Stimulated activated CD8-positive, alpha-beta memory T cell treated with anti-CD3 and anti-CD28 coated beads, Interleukin-15, amount 100 ng/mL, for 48 hours (primary cell): ENCODE measurements around the gene POU3F1.

ENCODE experiments used
- DNase-seq, 2 donors: peaks; one replicate each; pipeline ENCODE4 v3.0.0-alpha.2; 2020; ENCODE audit warnings: low read depth in 2 of 2

POU3F1 gene

DNA sequence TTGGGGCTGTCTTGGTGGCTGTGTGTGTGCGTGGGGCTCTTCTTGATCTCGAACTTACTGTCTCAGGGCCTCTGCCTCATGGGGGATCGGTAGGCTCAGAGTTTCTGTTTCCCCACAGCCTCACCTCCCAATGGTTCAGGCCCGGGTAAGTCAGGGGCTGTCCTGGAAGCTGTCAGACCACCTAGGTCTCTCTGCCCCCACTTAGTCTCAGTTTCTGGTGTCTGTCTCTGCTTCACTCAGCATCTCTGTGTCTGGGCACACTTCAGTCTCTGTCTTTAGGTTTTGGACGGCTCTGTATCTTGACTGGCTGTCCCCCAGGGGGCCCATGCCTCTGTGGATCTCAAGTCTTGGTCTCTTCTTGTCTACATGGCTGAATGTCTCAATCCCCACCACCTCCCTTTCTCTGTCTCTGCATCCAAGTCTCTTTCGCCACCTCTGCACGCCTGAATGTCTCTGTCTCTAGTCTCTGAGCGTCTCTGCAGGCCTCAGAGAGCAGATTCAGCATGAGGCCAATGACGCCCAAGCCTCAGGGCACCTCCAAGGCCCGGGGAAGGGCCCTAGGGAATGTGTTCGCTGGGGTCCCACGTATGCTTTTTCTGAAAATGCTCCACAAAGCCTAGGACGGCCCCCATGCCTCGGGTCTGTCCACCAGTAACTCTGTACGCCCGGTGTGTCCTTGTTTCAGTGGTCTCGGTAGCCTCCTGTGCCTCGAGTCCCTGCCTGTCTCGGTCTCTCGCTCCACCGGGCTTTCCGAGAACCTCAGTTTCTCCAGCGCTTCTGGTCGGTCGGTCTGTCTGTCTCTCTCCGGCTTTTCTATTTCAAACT lies 42.1 kb downstream of the POU3F1 start:
- no peak for DNase-seq

DNA sequence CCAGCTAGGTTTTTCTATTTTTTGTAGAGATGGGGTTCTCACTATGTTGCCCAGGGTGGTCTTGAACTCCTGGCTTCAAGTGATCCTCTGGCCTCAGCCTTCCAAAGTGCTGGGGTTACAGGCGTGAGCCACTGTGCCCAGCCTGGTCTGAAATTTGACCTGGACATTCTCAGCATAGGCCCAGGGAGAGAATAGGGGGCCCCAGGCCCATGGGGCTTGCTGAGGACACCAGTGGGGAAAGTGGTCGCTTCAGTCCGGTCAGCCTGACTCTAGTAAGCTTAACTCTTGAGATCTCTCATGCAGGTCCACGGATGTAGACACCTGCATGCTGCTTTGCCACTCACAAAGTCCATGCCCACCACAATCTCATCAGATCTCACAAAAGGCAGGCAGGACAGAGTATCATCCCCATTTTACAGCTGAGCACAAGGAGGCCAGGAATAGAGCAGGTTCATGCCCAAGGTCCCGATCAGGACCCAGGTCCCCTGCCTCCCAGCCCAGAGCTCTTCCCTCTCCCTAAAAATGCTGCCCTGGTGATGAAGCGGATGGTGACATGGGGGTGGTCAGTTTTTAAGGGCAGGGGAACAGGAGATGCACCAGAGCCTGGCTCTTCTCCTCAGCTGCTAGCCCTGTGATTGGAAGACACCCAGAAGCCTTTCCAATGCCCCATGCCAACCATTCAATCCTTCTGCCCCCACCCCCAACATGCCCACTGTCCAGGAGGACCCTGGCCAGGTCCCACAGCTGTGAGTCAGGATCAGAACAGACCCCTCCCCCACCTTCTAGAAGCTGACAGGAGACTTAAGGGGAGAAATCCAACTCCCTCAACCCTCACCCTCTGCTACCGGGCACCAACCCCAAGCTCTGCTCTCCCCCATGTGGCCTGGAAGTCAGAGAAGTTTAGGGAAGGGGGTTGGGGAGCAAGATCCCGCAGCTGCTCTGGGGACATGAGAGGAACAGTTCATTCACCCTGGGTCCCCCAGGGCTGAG lies 43.0 kb downstream of the POU3F1 start:
- no peak for DNase-seq

DNA sequence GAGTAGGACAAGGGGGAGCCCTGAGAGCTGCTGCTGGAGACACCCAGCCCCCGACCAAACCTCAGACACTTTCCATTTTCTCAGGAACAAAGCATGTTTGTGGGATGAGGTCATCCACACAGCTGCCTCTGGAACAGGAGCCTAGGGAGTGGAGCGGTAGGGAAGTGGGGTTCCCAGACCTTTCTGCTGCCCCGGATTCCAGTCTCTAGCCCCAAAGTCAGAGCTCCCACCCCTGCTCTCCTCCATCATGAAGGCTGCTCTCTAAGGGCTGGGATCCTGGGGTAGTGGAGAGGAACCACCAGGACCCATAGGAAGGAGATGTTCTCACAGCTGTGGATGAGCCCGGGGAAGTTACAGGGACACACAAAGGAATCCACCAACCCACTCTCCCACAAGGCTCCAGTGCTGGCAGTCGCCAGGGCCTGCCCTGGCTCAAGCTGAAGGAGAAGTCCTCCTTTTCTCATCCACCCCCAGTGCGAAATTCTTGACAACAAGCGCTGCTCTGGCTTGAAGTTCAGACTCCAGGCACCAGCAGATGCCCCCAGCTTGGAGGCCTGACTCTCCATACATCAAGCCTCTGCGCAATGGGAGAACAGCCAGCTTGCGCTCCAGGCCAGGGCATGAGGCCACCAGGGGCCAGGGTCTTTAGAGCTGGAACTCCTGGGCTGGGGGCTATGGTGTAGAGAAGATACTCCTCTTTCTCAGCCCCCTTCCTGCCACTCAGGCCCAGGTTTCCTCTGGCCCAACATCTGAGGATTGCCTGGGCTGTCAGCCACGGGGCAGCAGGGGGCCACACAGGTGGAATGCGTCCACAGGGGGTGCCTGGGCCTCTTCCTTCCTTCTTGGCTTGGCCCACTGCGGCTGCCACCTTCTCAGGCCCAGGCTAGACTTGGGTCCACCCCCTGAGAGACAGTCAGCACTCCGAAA lies 45.8 kb downstream of the POU3F1 start:
- no peak for DNase-seq

DNA sequence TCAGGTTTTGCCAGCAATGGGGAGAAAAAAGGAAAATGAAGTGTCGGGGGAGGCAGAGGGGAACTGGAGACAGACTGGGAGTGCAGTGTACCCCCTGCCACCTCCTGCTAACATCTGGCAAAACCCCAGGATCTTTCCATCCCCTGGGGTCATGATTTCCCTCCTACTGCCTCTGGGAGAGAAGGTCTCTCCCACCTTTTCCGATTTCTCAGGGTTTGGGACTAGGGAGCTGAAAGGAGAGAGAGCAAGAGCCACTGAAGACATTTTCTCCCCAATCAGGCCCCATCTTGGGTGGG lies 46.4 kb downstream of the POU3F1 start:
- DNase-seq = no peak

DNA sequence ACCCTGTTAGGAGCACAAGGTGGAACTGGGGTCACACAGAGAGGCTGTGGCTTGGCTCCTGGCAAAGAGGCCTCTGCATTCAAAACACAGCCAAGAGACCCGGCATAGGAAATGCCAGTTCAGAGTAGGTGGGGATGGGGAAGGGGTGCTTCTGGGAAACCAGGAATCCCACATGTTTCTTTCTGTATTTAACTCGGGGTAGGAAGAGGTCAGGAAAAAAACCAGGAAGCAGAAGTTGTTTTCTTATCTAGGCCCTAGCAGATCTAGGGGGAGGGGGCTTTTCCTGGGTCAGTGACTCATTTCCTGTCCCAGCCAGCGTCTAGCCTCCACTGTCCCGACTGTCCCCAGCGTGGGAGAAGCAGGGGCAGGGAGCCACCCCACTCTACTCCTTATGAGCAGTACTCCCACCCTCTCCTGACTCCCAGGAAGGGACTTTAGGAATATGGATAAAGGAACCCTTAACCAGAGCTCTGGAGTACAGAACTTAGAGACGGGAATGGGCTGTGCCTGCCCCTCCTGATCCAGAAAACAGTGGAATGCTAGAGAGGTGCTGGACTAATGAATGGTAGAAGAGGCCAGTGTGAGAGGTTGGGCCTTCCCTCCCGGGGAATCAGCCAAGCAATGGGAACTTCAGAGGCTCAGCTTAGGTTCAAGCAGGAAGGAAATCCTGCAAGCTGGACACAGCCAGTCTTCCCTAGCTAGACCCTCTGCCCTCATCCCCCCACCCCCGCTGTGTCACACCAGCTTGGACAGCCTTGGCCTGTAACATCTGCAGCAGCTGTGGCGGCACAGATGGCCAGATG lies 47.0 kb downstream of the POU3F1 start:
- DNase-seq = no peak

DNA sequence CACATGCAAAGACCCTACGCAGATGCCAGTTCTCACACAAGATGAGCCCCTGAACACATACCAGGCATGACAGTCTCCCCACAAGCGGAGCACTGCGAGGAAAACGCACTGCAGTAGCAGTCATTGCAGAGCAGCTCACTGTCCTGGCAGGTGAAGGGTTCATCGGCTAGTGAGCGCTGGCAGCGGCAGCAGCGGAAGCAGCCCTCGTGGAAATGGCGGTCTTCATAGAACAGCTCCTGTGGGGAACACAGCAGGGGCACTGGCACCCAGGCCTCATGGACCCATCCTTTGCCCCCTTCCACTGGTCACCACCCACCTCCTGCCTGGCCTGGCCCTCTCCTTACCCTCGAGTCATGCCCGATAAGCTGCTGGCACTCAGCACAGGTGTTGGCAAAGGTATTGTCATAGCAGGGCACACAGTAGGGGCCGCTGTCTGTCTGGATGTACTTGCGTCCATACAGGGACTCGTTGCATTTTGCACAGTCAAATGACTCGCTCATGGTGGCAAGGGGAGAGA lies 47.6 kb downstream of the POU3F1 start:
- DNase-seq = no peak

DNA sequence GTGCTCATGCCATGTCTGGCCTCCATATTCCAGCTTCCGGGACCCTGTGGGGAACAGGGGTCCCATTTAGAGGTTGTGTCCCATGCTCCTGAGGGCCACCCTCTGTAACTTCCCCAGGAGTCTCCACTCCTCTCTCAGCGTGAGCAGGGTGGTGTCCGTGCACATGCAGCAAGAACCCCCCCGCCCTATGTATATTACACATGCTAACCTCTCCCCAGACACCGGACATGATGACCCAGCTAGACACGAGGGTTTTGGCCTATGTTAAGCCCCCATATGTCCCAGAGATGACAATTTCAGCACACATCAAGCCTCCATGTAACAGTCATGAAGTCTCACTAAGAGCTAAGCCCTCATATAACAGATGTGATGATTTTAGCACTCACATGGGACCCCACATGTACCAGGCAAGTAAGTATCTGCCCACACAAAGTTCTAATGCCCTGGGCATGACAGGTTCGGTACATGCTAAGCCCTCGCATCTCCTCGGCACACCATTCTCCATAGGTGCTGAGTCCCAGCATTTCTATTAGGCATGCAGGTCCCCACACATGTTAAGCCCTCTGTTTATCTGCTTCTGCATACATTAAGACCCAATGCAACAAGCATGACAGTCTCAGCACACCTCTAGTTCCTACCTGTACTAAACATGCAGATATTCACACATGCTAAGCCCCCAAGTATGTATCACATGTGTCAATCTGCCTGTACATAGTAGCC lies 48.3 kb downstream of the POU3F1 start:
- DNase-seq = no peak

DNA sequence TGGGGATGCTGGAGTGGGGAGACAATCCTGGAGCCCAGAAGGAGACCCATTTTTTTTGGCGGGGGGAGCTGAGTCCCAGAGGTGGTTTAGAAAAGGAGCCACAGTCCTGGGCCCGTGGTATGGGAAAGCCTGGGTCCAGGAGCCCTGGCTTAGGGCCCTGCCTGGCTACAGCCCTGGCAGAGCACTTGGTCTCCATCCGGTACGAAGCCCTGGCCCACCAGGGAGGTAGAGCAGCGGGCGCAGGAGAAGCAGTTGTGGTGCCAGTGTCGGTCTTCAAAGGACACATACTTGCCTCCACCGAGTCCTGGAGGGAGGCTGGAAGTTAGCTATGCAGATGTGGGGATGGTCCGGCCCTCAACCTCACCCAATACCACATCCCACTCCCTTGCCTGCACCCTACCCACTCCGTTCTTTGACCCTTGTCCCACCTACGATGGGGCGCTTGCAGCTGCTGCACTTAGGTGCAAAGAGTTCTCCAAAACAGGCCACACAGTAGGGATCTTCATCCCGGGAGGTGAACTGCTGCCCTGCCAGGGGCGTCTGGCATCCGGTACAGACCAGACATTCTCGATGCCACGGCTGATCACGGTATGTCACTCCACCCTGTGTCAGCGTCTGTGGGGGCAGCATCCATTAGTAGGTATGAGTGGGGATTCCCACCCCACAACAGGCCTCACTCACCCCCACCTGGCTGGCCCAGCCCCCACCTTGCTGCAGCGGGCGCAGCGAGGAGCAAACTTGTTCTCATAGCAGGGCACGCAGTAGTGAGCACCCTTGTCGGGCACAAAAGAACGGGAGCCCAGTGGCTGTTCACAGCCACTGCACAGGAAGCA lies 49.1 kb downstream of the POU3F1 start:
- DNase-seq = no peak

DNA sequence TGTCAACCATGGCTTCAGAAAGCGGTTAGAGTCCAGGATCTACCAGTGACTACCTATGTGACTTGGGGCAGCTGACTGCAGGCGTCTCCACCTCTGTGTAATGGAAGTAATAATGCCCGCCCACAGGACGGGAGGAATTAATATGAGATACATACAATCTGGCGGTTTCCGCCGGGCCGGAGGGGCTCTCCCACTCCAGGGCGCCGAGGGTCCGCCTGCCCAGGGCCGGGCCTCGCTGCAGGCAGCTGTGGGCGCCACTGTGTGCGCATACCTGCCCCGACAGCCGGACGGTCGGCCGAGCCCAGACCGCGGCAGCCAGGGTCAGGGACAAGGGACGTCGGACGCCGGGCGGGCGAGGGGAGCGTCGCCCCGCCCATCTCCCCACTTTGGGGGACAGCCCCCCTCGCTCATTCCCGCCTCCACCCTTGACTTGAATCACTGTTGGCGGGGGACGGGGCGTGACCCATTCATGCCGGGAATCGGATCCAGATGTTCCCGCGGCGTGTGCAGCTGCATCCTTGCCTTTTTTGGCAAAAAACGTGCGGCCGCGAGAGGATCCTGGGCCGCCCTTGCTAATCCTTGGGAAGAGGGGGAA lies 50.7 kb downstream of the POU3F1 start:
- no peak for DNase-seq

DNA sequence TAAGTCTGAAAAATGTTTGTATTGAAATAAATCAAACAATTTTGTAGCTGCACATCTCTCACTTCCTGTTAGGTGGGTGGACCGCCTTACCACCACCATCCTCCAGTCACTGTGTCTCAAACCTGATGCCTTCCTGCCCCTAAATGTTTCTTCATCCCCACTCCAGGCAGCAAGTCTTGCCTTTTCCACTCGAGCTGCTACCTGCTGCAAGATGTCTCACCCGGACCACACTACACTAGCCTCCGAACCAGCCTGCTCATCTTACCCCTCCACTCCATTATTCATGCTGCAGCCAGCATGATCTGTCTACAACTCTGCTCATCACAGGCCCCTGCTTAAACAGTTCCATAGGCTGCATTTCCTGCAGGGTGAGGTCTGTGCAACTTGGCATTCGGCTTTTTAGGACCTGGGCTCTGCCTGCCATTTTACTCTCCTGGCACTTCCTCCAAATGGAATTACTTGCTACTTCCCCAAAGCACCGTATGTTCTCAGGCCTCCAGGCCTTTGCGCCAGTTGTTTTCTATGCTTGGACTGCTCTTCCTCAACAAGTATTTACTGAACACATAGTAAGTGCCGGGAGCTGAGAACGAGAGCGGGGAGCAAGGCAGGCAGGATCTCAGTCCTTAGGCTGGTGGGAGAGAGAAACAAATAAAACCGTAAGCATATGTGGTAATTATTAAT lies 51.6 kb downstream of the POU3F1 start:
- no peak for DNase-seq
